ENCODE results near the gene FDCSP. TPM values are rescaled to one million over a fixed set of nuclear protein-coding genes. Genes with fewer than 3 reads are reported as not detected.
"Not testable (repeated sequence)": the region's sequence is repeated elsewhere in the genome, so short reads cannot be mapped to it uniquely, and the experiment has no call there.

The FDCSP gene
- not detected for total RNA-seq
- long read RNA-seq: 0 reads

DNA sequence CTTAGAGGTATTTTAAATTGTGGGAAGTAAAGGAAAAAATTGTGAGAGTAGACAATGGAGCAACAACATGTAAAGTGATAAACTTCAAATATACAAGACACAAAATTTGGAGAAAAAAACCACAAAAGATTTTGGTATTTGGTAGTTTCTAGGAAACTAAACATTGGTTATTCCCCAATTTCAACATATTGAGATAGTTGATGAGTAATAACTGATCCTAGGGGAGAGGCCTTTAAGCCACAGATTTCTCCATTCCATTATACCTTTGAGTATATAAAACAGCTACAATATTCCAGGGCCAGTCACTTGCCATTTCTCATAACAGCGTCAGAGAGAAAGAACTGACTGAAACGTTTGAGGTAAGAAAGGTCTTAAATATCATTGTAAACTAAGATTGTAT is at the start of gene FDCSP:
Gene FDCSP (plus strand): TSS at position 301 of the 400 bp plus-strand sequence. CDS start 5,071 bp downstream, outside the sequence.
- ATAC-seq: no peak
- DNase-seq: no peak
- intact Hi-C loops (cut with micrococcal nuclease): no loop called here

- intact Hi-C loops (cut with micrococcal nuclease): no loop called here
- no peak for ATAC-seq
- no peak for DNase-seq
Observed at GRCh38 chr4:70177090-70177489, 48.8 kb upstream of the FDCSP start.

- intact Hi-C loops (cut with micrococcal nuclease): no loop called here
- no peak for DNase-seq
- ATAC-seq: no peak
Observed at GRCh38 chr4:70178075-70178660, 47.8 kb upstream of the FDCSP start.

GRCh38 chr4:70179811-70180210 is 46.1 kb upstream of the FDCSP start:
- intact Hi-C loops (cut with micrococcal nuclease): no loop called here
- ATAC-seq (no peak), DNase-seq (no peak)

DNA sequence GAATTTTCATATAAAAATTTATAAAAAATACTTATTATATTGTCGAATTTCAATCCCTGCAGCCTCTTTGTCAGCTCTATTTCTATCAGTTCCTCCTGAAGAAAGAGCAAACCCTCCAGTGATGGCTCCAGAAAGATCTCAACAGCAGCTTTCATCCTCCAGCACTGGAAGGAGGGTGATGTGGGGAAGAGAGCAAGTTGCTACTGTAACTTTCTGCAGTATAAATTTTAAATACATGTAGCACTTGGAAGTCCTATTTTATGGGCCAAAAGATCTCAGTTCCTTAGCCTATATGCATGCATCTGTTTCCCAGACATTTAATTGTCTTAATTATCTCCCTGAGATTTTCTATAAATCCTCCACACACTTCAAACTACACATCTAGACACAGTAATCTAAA is 44.1 kb upstream of the FDCSP start:
- intact Hi-C loops (cut with micrococcal nuclease): no loop called here
- no peak for DNase-seq
- ATAC-seq: no peak

- ATAC-seq: no peak
Observed at GRCh38 chr4:70182517-70183167, 43.3 kb upstream of the FDCSP start.

GRCh38 chr4:70183168-70183939 is 42.6 kb upstream of the FDCSP start:
- DNase-seq (no peak), ATAC-seq (no peak)
- intact Hi-C loops (cut with micrococcal nuclease): no loop called here

More at GRCh38 chr4:70182517-70183167, 43.3 kb upstream of the FDCSP start:
- no peak for DNase-seq
- intact Hi-C loops (cut with micrococcal nuclease): no loop called here

DNA sequence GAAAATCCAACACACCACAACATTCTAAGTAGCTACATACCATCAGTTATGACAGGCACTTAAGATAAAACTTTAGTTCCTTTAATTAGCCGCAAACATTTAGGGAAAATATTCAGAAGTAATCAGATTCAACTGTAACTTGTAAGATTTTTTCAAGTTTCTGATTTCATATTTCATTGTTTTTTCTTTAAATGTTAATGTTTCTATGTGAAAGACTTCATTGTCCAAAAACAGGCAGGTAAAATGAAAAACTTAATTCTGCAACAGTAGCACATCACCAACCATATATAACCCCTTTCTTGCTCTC is 42.0 kb upstream of the FDCSP start:
- ATAC-seq: no peak
- intact Hi-C loops (cut with micrococcal nuclease): no loop called here
- DNase-seq: no peak

DNA sequence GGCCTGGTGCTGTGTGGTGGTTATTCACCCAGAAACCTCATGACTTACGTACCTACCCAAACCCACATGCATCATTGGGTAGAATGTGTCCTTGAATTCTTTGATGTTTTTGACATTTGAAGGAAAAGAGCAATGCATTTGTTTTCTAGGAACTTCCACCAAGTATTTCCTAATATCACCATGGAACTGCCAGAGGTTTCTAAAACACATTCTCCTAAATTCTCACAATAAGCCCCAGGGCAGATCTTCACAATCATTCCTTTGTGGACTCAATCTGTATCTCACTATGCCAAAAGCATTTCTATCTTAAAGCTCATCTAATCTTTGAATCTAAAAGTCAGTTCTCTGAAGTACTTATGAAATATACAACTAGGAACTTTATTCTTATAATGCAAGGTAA is 38.7 kb upstream of the FDCSP start:
- intact Hi-C loops (cut with micrococcal nuclease): no loop called here
- no peak for DNase-seq
- ATAC-seq: no peak

DNA sequence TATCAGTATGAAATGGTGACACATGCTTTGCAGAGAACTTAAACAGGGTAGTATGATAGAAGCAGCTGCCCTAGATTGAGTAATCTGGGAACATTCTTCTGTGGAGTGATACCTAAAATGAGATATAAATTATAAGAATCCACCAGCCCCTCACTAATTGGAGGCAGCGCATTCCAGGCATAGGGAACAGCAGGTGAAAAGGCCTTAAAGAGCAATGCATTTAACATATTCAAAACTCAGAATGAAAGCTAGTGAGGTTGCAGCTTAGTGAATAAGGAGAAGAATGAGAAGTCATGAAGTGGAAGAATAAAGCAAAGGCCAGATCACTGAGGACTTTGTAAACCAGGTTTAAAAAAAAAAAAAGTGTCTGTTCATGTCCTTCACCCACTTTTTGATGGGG is 35.3 kb upstream of the FDCSP start:
- no peak for ATAC-seq
- DNase-seq: no peak
- intact Hi-C loops (cut with micrococcal nuclease): no loop called here

GRCh38 chr4:70191647-70192046 is 34.3 kb upstream of the FDCSP start:
- ATAC-seq (no peak), DNase-seq (no peak)
- intact Hi-C loops (cut with micrococcal nuclease): no loop called here

DNA sequence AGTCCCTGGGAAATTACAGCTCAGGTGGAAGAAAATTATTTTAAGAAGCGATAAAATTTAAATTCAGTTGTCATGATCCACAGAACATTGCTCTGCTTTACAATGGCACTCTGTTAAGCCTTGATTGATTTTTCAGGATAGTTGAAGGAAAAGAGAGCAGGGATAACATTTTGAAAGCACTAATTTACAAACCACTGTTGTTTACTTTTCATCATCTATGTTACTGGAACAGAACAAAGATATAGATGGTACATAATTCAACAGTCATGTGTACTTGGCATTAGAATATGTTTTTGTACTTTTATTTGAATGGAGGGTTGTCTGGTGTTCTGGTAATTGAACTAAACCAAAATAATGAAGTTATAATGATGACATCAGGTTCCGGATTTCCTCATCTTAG is 33.0 kb upstream of the FDCSP start:
- ATAC-seq: no peak
- intact Hi-C loops (cut with micrococcal nuclease): no loop called here
- DNase-seq: no peak

- no peak for ATAC-seq
- no peak for DNase-seq
- intact Hi-C loops (cut with micrococcal nuclease): no loop called here
Observed at GRCh38 chr4:70195425-70195824, 30.5 kb upstream of the FDCSP start, which contains the start of gene ODAM. ODAM (plus strand) TSS chr4:70195725; CDS start chr4:70196544, 819 bp downstream.

- DNase-seq (no peak), ATAC-seq (no peak)
- intact Hi-C loops (cut with micrococcal nuclease): no loop called here
Observed at GRCh38 chr4:70196857-70197256, 29.1 kb upstream of the FDCSP start.

DNA sequence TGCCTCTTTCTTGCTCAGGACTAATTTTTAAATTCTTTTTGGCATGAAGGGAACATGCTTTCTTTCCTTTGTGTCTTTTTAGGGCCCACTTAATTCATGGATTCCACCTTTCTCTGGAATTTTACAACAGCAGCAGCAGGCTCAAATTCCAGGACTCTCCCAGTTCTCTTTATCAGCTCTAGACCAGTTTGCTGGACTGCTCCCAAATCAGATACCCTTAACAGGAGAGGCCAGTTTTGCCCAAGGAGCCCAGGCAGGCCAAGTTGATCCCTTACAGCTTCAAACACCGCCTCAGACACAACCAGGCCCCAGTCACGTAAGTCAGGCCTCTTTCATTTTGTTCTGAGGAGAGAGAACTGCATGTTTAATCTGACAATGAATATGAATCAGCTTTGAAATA is 28.1 kb upstream of the FDCSP start:
- intact Hi-C loops (cut with micrococcal nuclease): no loop called here
- DNase-seq (no peak), ATAC-seq (no peak)

- intact Hi-C loops (cut with micrococcal nuclease): no loop called here
- DNase-seq (no peak), ATAC-seq (no peak)
Observed at GRCh38 chr4:70203601-70204000, 22.3 kb upstream of the FDCSP start.

- DNase-seq; intact Hi-C loops (cut with micrococcal nuclease); ATAC-seq: not testable (repeated sequence)
Observed at GRCh38 chr4:70212752-70213151, 13.2 kb upstream of the FDCSP start.

- ATAC-seq; DNase-seq; intact Hi-C loops (cut with micrococcal nuclease): not testable (repeated sequence)
Observed at GRCh38 chr4:70216109-70216508, 9.8 kb upstream of the FDCSP start.

- DNase-seq; ATAC-seq; intact Hi-C loops (cut with micrococcal nuclease): not testable (repeated sequence)
Observed at GRCh38 chr4:70216550-70216949, 9.4 kb upstream of the FDCSP start.

DNA sequence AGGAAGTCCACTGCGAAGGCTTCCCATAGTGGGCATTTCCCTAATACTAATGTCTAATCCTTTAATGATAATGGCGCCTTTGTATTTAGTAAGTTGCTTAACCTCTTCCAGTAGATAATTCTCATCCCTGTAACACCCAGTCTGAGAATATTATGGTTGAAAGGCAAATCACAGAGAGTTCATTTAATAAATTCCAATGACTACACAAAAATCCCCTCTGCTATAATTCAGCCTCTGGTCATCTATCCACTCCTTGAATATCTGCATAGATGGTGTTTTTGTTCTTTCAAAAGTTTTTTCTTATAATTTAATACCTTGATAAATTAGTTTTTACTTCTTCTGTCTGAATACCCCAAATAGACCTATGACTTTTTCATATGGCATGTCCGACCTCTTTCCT is 4.5 kb upstream of the FDCSP start:
- intact Hi-C loops (cut with micrococcal nuclease); DNase-seq; ATAC-seq: not testable (repeated sequence)

Measured in left ventricle myocardium superior (tissue), 1 donor.